NB4 (cell line): Measurements from ENCODE around the gene PAOX.
"Not testable (repeated sequence)": the region's sequence is repeated elsewhere in the genome, so short reads cannot be mapped to it uniquely, and the experiment has no call there.

Source experiments
- DNase-seq: peaks from one replicate; pipeline ENCODE4 v3.0.0; 2010; ENCODE audit warnings: low read depth
- H3K4me3 ChIP-seq: one replicate; pipeline ENCODE4 v1.5.1; 2011; ENCODE audit warnings: mild to moderate bottlenecking, low read depth, low read length, moderate library complexity
- CTCF ChIP-seq: IDR thresholded peaks from one replicate; pipeline ENCODE4 v1.5.1; 2012; ENCODE audit warnings: low read depth, low read length
- MYC ChIP-seq: IDR thresholded peaks from 2 replicates; pipeline ENCODE4 v1.6.1; 2011; ENCODE audit warnings: low read depth, low read length
- POLR2A ChIP-seq: IDR thresholded peaks from 2 replicates; pipeline ENCODE4 v1.6.1; 2011; ENCODE audit warnings: mild to moderate bottlenecking; ENCODE audit not compliant: insufficient read length; ENCODE audit errors: extremely low read depth
- TF ChIP-seq, protein P1 (sequence below): IDR thresholded peaks from 2 replicates; pipeline ENCODE4 v1.6.1; 2011; ENCODE audit warnings: low read depth, low read length

Gene PAOX

DNA sequence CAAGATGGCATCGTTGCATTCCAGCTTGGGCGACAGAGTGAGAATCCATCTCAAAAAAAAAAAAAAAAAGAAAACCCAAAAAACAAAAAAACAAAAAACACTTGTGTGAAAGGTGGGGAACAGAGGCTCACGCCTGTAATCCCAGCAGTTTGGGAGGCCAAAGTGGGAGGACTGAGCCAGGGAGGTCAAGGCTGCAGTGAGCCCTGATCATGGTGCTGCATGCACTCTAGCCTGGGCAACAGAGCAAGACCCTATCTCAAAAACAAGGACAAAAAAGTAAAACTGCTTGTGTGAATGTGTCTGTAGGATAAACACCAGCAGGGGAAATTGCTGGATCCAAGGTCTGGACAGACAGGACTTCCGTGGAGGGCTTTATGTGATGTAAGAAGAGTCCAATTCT is 4.5 kb downstream of the PAOX start:
- no peak for DNase-seq
- no peak overlapping the region for H3K4me3 ChIP-seq
- no peak for TF ChIP-seq MYC
- no peak for TF ChIP-seq CTCF
- no peak for TF ChIP-seq POLR2A
- TF ChIP-seq, protein P1, sequence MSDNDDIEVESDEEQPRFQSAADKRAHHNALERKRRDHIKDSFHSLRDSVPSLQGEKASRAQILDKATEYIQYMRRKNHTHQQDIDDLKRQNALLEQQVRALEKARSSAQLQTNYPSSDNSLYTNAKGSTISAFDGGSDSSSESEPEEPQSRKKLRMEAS, result no peak

- TF ChIP-seq, protein P1, result no peak
- TF ChIP-seq MYC (no peak), POLR2A (no peak), CTCF (no peak)
- DNase-seq, result no peak
- no peak overlapping the region for H3K4me3 ChIP-seq
Observed at GRCh38 chr10:133384071-133384470, 5.0 kb downstream of the PAOX start.

- no peak overlapping the region for H3K4me3 ChIP-seq
- no peak for DNase-seq
- TF ChIP-seq, protein P1, result no peak
- no peak for TF ChIP-seq CTCF
- no peak for TF ChIP-seq MYC
- no peak for TF ChIP-seq POLR2A
Observed at GRCh38 chr10:133385214-133385613, 6.2 kb downstream of the PAOX start.

DNA sequence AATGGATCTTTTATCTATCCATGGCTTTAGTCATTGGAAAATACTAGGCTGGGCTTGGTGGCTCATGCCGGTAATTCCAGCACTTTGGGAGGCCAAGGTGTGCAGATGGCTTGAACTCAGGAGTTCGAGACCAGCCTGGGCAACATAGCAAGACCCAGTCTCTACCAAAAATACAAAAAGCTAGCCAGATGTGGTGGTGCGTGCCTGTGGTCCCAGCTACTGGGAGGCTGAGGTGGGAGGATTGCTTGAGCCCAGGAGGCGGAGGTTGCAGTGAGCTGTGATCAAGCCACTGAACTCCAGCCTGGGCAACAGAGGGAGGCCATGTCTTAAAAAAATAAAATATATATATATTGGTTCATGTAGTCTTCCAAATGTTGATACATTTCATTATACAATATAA is 7.9 kb downstream of the PAOX start:
- not testable (repeated sequence) for H3K4me3 ChIP-seq, DNase-seq

DNA sequence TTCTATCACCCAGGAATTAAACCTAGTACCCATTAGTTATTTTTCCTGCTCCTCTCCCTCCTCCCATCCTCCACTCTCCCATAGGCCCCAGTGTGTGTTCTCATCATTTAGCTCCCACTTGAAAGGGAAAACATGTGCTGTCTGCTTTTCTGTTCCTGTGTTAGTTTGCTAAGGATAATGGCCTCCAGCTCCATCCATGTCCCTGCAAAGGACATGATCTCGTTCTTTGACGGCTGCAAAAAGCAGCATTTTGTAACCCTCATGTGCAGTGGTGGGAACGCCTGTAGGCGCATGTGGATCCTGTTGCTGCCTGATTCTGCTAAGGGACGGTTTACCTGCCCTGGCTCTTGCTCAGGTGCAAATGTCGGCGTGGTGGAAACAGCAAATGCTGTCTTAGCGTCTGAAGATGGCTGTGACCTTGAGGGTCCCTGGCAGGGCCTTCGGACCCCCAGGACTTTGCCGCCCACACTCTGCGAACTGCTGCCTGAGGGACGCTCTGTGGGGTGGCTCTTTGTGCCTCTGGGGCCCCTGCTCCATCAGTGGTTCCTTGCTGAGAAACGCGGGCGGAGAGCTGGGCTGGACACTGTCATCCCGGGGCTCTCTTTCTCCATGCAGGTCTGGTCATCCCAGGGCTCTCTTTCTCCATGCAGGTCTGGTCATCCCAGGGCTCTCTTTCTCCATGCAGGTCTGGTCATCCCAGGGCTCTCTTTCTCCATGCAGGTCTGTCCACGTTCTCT is 9.3 kb downstream of the PAOX start:
- DNase-seq, result peak; percentile 81
- H3K4me3 ChIP-seq, result peak overlapping the region; percentile 61
- no peak for TF ChIP-seq CTCF
- no peak for TF ChIP-seq POLR2A
- no peak for TF ChIP-seq MYC
- TF ChIP-seq, protein P1, result peak; percentile 45; the same call in 1 of the 2 replicates

DNA sequence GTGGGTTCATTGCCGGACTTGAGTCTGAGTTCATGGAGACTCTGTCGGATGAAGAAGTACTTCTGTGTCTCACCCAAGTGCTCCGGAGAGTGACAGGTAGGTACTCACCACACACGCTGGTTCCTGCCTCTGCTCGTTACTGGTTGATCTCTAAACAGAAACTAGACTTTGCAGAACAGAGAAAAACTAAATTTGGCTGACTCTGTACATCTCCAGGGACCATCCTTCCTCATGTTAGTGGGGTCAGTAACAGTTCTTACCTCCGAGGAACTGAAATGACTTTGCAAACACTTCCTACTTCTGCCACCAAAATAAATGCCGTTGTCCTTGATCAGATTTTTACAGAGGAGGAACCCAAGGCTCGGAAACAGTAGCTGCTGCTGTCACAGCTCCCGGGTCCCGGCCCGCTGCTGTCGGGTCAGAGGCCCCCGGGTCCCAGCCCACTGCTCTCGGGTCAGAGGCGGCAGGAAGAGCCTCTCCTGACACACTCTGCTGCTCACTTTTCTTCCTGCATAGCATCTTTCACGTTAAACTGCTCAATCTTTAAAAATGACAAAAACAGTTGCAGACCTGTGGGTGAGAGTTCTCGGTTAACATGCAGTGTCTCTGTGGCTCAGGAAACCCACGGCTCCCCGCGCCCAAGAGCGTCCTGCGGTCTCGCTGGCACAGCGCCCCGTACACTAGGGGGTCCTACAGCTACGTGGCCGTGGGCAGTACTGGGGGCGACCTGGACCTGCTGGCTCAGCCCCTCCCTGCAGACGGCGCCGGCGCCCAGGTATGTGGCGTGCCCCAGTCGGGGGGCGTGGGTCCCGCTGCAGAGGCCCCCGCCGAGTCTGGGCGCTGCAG is 10.1 kb downstream of the PAOX start:
- TF ChIP-seq POLR2A (peak; percentile 24), CTCF (no peak)
- peak; percentile 80 for DNase-seq

More for the DNA sequence above, 10.1 kb downstream of the PAOX start:
- peak overlapping the region; percentile 61 for H3K4me3 ChIP-seq
